Glutamatergic neuron (in vitro differentiated cells): ENCODE data around the gene NEUROD2. TPM values are rescaled to one million over a fixed set of nuclear protein-coding genes. Genes with fewer than 3 reads are reported as not detected.

Source experiments
- DNase-seq: peaks from one replicate; pipeline ENCODE4 v3.0.0; 2022
- H3K27ac Mint-ChIP-seq: one replicate; pipeline ENCODE4 v1.8.0; 2020; ENCODE audit warnings: mild to moderate bottlenecking, mixed read lengths, inconsistent platforms; ENCODE audit not compliant: unreplicated experiment
- H3K27me3 Mint-ChIP-seq: one replicate; pipeline ENCODE4 v1.8.0; 2020; ENCODE audit warnings: mild to moderate bottlenecking, moderate library complexity, mixed read lengths, inconsistent platforms; ENCODE audit not compliant: unreplicated experiment
- H3K36me3 Mint-ChIP-seq: one replicate; pipeline ENCODE4 v1.8.0; 2020; ENCODE audit warnings: mild to moderate bottlenecking, mixed read lengths, inconsistent platforms; ENCODE audit not compliant: unreplicated experiment
- H3K4me1 Mint-ChIP-seq: one replicate; pipeline ENCODE4 v1.8.0; 2020; ENCODE audit warnings: mild to moderate bottlenecking, low read depth, mixed read lengths, inconsistent platforms; ENCODE audit not compliant: unreplicated experiment
- H3K4me3 Mint-ChIP-seq: one replicate; pipeline ENCODE4 v1.8.0; 2020; ENCODE audit warnings: mild to moderate bottlenecking, mixed read lengths, inconsistent platforms; ENCODE audit not compliant: unreplicated experiment
- H3K9me3 Mint-ChIP-seq: one replicate; pipeline ENCODE4 v1.8.0; 2020; ENCODE audit warnings: mild to moderate bottlenecking, moderate library complexity, mixed read lengths, inconsistent platforms; ENCODE audit not compliant: unreplicated experiment
- total RNA-seq: library from RNA; stranded (reverse); fragmentation: NEBNext Ultra II Directional; extraction: Animal tissue kit (Norgen Biotek cat#: 25700); gene quantifications from one replicate; pipeline ENCODE4 v1.2.1, GENCODE V29; 2021; ENCODE audit not compliant: unreplicated experiment
- TF ChIP-seq, protein P1 (sequence below): fragments of 200-600 bp; sonication (generic); IDR thresholded peaks from one replicate; pipeline ENCODE4 v1.5.0; 2021; ENCODE audit not compliant: partially characterized antibody, unreplicated experiment

NEUROD2 gene
- total RNA-seq, 1 donor from 2014 or later, result 6.3 TPM

DNA sequence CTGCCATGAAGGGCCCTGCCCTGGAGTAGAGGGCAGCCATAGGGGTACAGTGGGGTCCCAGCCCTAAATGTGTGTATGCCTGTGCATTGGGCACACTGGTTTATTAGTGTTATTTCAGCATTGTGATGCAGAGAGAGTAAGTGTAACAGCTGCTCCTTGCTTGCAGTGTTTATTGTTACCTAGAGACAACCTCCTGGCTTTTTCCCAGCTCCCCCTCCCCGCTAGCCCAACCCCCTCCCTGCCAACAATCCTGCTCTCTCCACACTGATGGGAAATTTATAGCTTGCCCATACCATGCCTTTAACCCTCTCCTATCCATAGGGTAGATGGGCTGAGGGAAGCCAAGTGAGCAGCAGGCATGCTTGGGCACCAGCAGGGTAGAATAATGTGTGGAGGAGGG, 51.3 kb downstream of the NEUROD2 start:
- TF ChIP-seq, protein P1, sequence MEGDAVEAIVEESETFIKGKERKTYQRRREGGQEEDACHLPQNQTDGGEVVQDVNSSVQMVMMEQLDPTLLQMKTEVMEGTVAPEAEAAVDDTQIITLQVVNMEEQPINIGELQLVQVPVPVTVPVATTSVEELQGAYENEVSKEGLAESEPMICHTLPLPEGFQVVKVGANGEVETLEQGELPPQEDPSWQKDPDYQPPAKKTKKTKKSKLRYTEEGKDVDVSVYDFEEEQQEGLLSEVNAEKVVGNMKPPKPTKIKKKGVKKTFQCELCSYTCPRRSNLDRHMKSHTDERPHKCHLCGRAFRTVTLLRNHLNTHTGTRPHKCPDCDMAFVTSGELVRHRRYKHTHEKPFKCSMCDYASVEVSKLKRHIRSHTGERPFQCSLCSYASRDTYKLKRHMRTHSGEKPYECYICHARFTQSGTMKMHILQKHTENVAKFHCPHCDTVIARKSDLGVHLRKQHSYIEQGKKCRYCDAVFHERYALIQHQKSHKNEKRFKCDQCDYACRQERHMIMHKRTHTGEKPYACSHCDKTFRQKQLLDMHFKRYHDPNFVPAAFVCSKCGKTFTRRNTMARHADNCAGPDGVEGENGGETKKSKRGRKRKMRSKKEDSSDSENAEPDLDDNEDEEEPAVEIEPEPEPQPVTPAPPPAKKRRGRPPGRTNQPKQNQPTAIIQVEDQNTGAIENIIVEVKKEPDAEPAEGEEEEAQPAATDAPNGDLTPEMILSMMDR, result no peak
- no peak for DNase-seq
- Mint-ChIP-seq H3K4me1 (peaks cover 2% of the 10 kb centered on the region), H3K36me3 (no peaks in the 10 kb centered on the region), H3K27me3 (peaks cover 3% of the 10 kb centered on the region), H3K27ac (no peak overlapping the region), H3K9me3 (peaks cover 4% of the 10 kb centered on the region), H3K4me3 (no peak overlapping the region)

DNA sequence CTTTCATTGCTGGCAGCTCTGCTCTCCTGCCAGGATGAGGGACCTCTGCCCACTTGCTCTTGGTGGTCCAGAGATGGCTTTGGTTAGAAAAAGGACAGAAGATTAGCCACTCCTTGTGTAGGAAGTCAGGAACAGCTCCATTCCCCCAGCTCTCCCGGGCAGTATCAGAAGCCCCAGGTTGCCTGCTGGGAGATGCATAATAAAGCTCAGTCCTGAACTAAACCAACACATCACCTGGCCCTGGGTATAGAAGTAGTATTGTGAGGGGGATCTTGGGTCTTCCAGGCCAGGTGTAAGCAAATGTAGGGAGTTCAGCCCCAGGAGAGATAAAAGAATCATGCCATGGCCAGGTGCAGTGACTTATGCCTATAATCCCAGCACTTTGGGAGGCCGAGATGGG, 52.4 kb downstream of the NEUROD2 start:
- TF ChIP-seq, protein P1, result no peak
- no peak overlapping the region for H3K4me3 Mint-ChIP-seq
- H3K4me1 Mint-ChIP-seq, result peaks cover under 1% of the 10 kb centered on the region
- no peak overlapping the region for H3K27ac Mint-ChIP-seq
- no peaks in the 10 kb centered on the region for H3K36me3 Mint-ChIP-seq
- peaks cover 4% of the 10 kb centered on the region for H3K9me3 Mint-ChIP-seq
- peaks cover 3% of the 10 kb centered on the region for H3K27me3 Mint-ChIP-seq
- no peak for DNase-seq

Other genes with a start within 250 kb of the NEUROD2 start
- gene FBXL20, start 206.3 kb downstream of the NEUROD2 start, total RNA-seq, result 31.0 TPM
- gene MED1, start 156.7 kb downstream of the NEUROD2 start, total RNA-seq, result 46.0 TPM
- 49.8 TPM for gene CDK12, start 146.4 kb downstream of the NEUROD2 start, total RNA-seq
- not detected for gene PPP1R1B, start 19.0 kb upstream of the NEUROD2 start, total RNA-seq
- gene STARD3, start 29.2 kb upstream of the NEUROD2 start, total RNA-seq, result 48.0 TPM
- 2.3 TPM for gene TCAP, start 57.4 kb upstream of the NEUROD2 start, total RNA-seq
- gene PNMT, start 60.5 kb upstream of the NEUROD2 start, total RNA-seq, result not detected
- 10.7 TPM for gene PGAP3, start 80.1 kb upstream of the NEUROD2 start, total RNA-seq
- 14.5 TPM for gene ERBB2, start 92.1 kb upstream of the NEUROD2 start, total RNA-seq
- gene MIEN1, start 122.6 kb upstream of the NEUROD2 start, total RNA-seq, result 52.2 TPM
- not detected for gene GRB7, start 130.0 kb upstream of the NEUROD2 start, total RNA-seq